ENCODE measurements around the gene PIK3CB. TPM values are rescaled to one million over a fixed set of nuclear protein-coding genes. Genes with fewer than 3 reads are reported as not detected.

The PIK3CB gene
- total and polyA plus RNA-seq, 2 of the 8 experiments (the other 6 are each of a cell fraction or from before 2014, with no cell fraction given): 8.3 to 35.2 TPM

GRCh38 chr3:138863776-138864113 is 29.0 kb upstream of the PIK3CB start (continued):
- TF ChIP-seq, protein P1, sequence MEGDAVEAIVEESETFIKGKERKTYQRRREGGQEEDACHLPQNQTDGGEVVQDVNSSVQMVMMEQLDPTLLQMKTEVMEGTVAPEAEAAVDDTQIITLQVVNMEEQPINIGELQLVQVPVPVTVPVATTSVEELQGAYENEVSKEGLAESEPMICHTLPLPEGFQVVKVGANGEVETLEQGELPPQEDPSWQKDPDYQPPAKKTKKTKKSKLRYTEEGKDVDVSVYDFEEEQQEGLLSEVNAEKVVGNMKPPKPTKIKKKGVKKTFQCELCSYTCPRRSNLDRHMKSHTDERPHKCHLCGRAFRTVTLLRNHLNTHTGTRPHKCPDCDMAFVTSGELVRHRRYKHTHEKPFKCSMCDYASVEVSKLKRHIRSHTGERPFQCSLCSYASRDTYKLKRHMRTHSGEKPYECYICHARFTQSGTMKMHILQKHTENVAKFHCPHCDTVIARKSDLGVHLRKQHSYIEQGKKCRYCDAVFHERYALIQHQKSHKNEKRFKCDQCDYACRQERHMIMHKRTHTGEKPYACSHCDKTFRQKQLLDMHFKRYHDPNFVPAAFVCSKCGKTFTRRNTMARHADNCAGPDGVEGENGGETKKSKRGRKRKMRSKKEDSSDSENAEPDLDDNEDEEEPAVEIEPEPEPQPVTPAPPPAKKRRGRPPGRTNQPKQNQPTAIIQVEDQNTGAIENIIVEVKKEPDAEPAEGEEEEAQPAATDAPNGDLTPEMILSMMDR (IDR thresholded peaks at IDR 0.05; ENCODE audit: control extremely low read depth in 1 of 3, insufficient read depth in 1 of 3, low read depth in 1 of 3, low read length in 3 of 3): no peak
- TF ChIP-seq POLR2AphosphoS5 (IDR thresholded peaks at IDR 0.05; ENCODE audit: low read depth, low read length): no peak
- no peak for TF ChIP-seq ZNF274 (IDR thresholded peaks at IDR 0.05; ENCODE audit: borderline replicate concordance, extremely low read depth, low read length)
- no peak for TF ChIP-seq CHD1 (IDR thresholded peaks at IDR 0.05; ENCODE audit: low read depth, low read length)
